Measurements from ENCODE around the gene ZNF354C. TPM values are rescaled to one million over a fixed set of nuclear protein-coding genes. Genes with fewer than 3 reads are reported as not detected.

The ZNF354C gene
- total and polyA plus RNA-seq, 2 of the 13 experiments (the other 11 are each of a cell fraction or from before 2014, with no cell fraction given) = 0.02 TPM; not detected in 1

DNA sequence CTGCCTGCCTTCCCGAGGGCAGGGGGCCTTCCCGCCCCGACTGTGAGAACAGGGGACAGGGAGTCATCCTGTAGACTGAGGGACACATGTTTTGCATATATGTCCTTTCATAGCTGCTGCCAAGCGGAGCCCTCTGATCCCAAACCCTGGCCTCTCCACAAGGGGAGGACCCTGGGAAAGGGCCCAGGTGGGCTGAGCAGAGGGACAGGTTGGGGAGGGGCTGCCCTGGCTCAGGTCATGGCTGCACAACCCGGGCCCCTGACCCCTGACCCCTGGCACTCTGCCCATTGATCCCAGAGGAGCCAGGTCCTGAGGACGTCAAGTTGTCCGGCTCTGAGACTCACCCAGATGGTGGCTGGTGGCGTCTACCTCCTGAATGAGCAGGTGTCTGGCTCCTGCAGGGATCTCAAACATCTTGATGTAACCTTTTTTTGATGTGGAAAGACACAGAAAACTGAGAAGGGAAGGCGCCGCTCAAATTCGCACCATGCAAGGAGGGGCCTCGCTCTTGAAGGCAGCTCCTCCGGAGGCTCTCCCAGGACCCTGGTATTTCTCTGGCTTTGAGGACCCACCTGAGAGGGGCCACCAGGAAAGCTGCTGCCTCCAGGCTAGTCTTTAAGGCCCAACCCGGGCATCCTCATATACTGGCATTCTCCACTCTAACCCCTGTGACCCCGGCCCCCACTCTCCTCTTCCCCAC is 71.9 kb downstream of the ZNF354C start:
- FAIRE-seq (no peak), DNase-seq (ENCODE audit: low spot score) (no peak), ATAC-seq (no peak)
- no peaks in the 10 kb centered on the region for H3K9me3 ChIP-seq (ENCODE audit: low read length)
- H3K9ac ChIP-seq (ENCODE audit: insufficient read depth, low read depth, low read length) = no peak overlapping the region
- H4K20me1 ChIP-seq (ENCODE audit: insufficient read depth, low read length) = no peaks in the 10 kb centered on the region
- in situ Hi-C loops (cut with HindIII; ENCODE audit: extremely low pct_ligation_motif_present, low pct_unique_long_range_greater_than_20kb) (no loop called here), intact Hi-C loops (cut with micrococcal nuclease; ENCODE audit: unreplicated experiment) (no loop called here)
- BruUV-seq (replicated peaks) = no TSS peak
- CTCF ChIA-PET (ENCODE audit: low intra/inter-chr PET ratio, low total read pairs) = no interaction called here
- H3K27ac ChIP-seq (ENCODE audit: extremely low read length, insufficient read depth, low read length) = no peak overlapping the region
- H3K4me1 ChIP-seq (ENCODE audit: insufficient read depth, low read length) = no peaks in the 10 kb centered on the region
- no peaks in the 10 kb centered on the region; a peak in 1 of 5 replicates for H3K27me3 ChIP-seq (ENCODE audit: control insufficient read depth in 1 of 2, insufficient read depth in 2 of 2, low read length in 2 of 2)
- TF ChIP-seq NR2F6 (IDR thresholded peaks at IDR 0.05) (peak; percentile 17; the same call in 1 of the 2 replicates), NR2F6 (CRISPR knock-in tag; IDR thresholded peaks at IDR 0.05) (no peak)
- TF ChIP-seq, protein P1, sequence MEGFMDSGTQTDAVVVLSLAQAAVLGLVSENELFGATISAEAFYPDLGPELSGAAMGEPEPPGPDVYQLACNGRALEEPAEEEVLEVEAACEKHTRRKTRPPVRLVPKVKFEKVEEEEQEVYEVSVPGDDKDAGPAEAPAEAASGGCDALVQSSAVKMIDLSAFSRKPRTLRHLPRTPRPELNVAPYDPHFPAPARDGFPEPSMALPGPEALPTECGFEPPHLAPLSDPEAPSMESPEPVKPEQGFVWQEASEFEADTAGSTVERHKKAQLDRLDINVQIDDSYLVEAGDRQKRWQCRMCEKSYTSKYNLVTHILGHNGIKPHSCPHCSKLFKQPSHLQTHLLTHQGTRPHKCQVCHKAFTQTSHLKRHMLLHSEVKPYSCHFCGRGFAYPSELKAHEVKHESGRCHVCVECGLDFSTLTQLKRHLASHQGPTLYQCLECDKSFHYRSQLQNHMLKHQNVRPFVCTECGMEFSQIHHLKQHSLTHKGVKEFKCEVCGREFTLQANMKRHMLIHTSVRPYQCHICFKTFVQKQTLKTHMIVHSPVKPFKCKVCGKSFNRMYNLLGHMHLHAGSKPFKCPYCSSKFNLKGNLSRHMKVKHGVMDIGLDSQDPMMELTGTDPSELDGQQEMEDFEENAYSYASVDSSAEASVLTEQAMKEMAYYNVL (CRISPR knock-in tag; IDR thresholded peaks at IDR 0.05; ENCODE audit: borderline replicate concordance) = no peak
- POLR2A ChIA-PET = no interaction called here
- no peak overlapping the region for H3K4me3 ChIP-seq (replicated peaks in 1 of 3; ENCODE audit: insufficient read depth in 1 of 3, low read depth in 2 of 3, low read length in 3 of 3)
- no peak overlapping the region for H2AFZ ChIP-seq (ENCODE audit: low read length)
- no peak overlapping the region for H3K4me2 ChIP-seq (ENCODE audit: low read depth, low read length)
- H3K36me3 ChIP-seq (replicated peaks in 1 of 2; ENCODE audit: control insufficient read depth in 1 of 2, insufficient read depth in 2 of 2, low read length in 2 of 2) = no peaks in the 10 kb centered on the region
- 57% methylated on average over 9 of the region's 15 CpGs for WGBS (ENCODE audit: low lambda C conversion rate)
- no peaks in the 10 kb centered on the region for H3K79me2 ChIP-seq (ENCODE audit: insufficient read depth, low read length)

DNA sequence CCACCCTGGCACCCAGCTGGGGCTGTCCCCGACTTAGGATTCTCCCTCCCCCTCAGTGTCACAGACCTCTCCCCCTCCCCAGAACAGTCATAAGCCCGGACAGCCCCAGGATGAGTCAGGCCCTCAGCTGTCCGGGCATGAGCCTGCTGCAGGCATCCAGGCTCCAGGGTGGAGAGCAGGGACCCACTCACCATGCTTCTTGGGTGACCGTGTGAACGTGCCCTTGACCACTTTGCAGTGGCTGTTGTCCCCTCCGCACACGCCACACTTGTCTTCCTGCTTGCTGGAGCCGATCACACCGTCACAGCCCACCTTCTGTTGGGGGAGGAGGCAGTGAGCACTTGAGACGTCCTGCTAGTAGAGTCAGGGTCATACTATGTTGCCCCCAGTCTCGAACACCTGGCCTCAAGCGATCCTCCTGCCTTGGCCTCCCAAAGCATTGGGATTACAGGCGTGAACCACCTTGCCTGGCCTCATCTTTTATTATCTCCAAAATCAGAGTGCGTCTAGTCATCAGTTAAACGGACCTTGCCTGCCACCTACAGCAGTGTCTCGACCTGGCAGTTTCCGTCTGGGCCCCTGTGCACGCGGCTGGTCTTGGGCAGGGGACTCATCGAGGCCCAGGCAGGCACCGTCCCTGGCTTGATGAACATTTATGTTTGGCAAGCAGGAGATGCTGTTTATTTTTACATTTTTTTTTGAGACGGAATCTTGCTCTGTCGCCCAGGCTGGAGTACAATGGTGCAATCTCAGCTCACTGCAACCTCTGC is 72.6 kb downstream of the ZNF354C start:
- no peak for DNase-seq (ENCODE audit: low spot score)
- intact Hi-C loops (cut with micrococcal nuclease; ENCODE audit: unreplicated experiment) = no loop called here
- Histone ChIP-seq H3K36me3 (replicated peaks in 1 of 2; ENCODE audit: control insufficient read depth in 1 of 2, insufficient read depth in 2 of 2, low read length in 2 of 2) (no peaks in the 10 kb centered on the region), H2AFZ (ENCODE audit: low read length) (no peak overlapping the region), H3K4me3 (replicated peaks in 1 of 3; ENCODE audit: insufficient read depth in 1 of 3, low read depth in 2 of 3, low read length in 3 of 3) (no peak overlapping the region), H3K79me2 (ENCODE audit: insufficient read depth, low read length) (no peaks in the 10 kb centered on the region), H3K27ac (ENCODE audit: extremely low read length, insufficient read depth, low read length) (no peak overlapping the region), H3K27me3 (ENCODE audit: control insufficient read depth in 1 of 2, insufficient read depth in 2 of 2, low read length in 2 of 2) (no peaks in the 10 kb centered on the region; a peak in 1 of 5 replicates), H4K20me1 (ENCODE audit: insufficient read depth, low read length) (no peaks in the 10 kb centered on the region), H3K9ac (ENCODE audit: insufficient read depth, low read depth, low read length) (no peak overlapping the region), H3K9me3 (ENCODE audit: low read length) (no peaks in the 10 kb centered on the region), H3K4me2 (ENCODE audit: low read depth, low read length) (no peak overlapping the region), H3K4me1 (ENCODE audit: insufficient read depth, low read length) (no peaks in the 10 kb centered on the region)
- POLR2A ChIA-PET = no interaction called here
- FAIRE-seq = no peak
- no peak for ATAC-seq
- BruUV-seq (replicated peaks) = no TSS peak
- in situ Hi-C loops (cut with HindIII; ENCODE audit: extremely low pct_ligation_motif_present, low pct_unique_long_range_greater_than_20kb) = no loop called here
- TF ChIP-seq STAG1 (CRISPR knock-in tag; IDR thresholded peaks at IDR 0.05) = peak; percentile 31; the same call in 1 of the 2 replicates
- TF ChIP-seq, protein P2, sequence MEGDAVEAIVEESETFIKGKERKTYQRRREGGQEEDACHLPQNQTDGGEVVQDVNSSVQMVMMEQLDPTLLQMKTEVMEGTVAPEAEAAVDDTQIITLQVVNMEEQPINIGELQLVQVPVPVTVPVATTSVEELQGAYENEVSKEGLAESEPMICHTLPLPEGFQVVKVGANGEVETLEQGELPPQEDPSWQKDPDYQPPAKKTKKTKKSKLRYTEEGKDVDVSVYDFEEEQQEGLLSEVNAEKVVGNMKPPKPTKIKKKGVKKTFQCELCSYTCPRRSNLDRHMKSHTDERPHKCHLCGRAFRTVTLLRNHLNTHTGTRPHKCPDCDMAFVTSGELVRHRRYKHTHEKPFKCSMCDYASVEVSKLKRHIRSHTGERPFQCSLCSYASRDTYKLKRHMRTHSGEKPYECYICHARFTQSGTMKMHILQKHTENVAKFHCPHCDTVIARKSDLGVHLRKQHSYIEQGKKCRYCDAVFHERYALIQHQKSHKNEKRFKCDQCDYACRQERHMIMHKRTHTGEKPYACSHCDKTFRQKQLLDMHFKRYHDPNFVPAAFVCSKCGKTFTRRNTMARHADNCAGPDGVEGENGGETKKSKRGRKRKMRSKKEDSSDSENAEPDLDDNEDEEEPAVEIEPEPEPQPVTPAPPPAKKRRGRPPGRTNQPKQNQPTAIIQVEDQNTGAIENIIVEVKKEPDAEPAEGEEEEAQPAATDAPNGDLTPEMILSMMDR (CRISPR knock-in tag; IDR thresholded peaks at IDR 0.05) = peak; percentile 34
- TF ChIP-seq ZNF660 (CRISPR knock-in tag; IDR thresholded peaks at IDR 0.05; ENCODE audit: borderline replicate concordance, low read depth) = no peak
- WGBS (ENCODE audit: low lambda C conversion rate) = 51% methylated on average over 22 of the region's 23 CpGs
- CTCF ChIA-PET (ENCODE audit: low intra/inter-chr PET ratio, low total read pairs) = no interaction called here

All from HepG2 (cell line).